Neural cell (in vitro differentiated cells): ENCODE data around the gene ACTN4.

ENCODE experiments used
- EP300 ChIP-seq: fragments of 450-650 bp; conservative IDR thresholded peaks from 2 replicates; pipeline ENCODE4 v1.6.1; 2014; ENCODE audit warnings: antibody characterized with exemption, mild to moderate bottlenecking, moderate library complexity; ENCODE audit not compliant: poor library complexity, severe bottlenecking
- EZH2 ChIP-seq: fragments of 200-600, 300-800 bp; shearing (Covaris generic), sonication (generic); IDR thresholded peaks from 2 replicates; pipeline ENCODE4 v1.6.1; 2014; ENCODE audit warnings: antibody characterized with exemption, low read length, borderline replicate concordance, mild to moderate bottlenecking; ENCODE audit not compliant: insufficient read depth, poor library complexity, severe bottlenecking
- POLR2AphosphoS5 ChIP-seq: IDR thresholded peaks from 2 replicates; pipeline ENCODE4 v1.6.1; 2012
- REST ChIP-seq: IDR thresholded peaks from 2 replicates; pipeline ENCODE4 v1.6.1; 2012; ENCODE audit warnings: borderline replicate concordance
- SMC3 ChIP-seq: fragments of 450-650 bp; conservative IDR thresholded peaks from 2 replicates; pipeline ENCODE4 v1.6.1; 2014; ENCODE audit warnings: antibody characterized with exemption, mild to moderate bottlenecking, moderate library complexity; ENCODE audit not compliant: poor library complexity
- TAF1 ChIP-seq: IDR thresholded peaks from 2 replicates; pipeline ENCODE4 v1.6.1; 2012; ENCODE audit warnings: low read depth
- TF ChIP-seq, protein P1 (sequence below): fragments of 450-650 bp; IDR thresholded peaks from 2 replicates; pipeline ENCODE4 v1.5.1; 2014; ENCODE audit warnings: antibody characterized with exemption, mild to moderate bottlenecking, moderate library complexity; ENCODE audit not compliant: poor library complexity, severe bottlenecking

DNA sequence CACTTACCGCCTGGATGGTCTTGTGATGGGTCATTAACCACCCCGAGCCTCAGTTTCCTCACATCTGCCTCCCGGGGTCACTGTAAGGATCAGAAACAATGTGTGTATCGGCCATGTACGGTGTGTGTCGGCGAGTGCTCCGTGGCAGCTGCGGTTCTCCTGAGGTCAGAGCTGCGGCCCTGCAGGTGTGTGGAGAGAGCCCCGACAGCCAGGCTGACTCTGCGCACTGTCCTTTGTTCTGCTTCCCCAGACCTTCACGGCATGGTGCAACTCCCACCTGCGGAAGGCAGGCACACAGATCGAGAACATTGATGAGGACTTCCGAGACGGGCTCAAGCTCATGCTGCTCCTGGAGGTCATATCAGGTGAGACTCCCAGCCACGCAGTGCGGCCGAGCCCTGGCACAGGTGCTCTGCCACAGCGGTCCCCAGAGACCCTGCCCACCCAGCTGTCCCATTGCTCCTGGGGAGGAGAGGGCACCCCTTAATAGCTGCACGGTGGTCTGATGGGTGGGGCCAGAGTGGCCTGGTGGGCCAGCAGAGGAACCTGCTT is 53.0 kb downstream of the ACTN4 start:
- TF ChIP-seq, protein P1, sequence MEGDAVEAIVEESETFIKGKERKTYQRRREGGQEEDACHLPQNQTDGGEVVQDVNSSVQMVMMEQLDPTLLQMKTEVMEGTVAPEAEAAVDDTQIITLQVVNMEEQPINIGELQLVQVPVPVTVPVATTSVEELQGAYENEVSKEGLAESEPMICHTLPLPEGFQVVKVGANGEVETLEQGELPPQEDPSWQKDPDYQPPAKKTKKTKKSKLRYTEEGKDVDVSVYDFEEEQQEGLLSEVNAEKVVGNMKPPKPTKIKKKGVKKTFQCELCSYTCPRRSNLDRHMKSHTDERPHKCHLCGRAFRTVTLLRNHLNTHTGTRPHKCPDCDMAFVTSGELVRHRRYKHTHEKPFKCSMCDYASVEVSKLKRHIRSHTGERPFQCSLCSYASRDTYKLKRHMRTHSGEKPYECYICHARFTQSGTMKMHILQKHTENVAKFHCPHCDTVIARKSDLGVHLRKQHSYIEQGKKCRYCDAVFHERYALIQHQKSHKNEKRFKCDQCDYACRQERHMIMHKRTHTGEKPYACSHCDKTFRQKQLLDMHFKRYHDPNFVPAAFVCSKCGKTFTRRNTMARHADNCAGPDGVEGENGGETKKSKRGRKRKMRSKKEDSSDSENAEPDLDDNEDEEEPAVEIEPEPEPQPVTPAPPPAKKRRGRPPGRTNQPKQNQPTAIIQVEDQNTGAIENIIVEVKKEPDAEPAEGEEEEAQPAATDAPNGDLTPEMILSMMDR: no peak
- TF ChIP-seq SMC3 (no peak), EZH2 (no peak), POLR2AphosphoS5 (no peak), TAF1 (no peak), EP300 (no peak), REST (no peak)
